Neural progenitor cell (in vitro differentiated cells): Measurements from ENCODE around the gene P2RX1.

Source experiments
- EZH2 ChIP-seq: fragments of 200-600 bp; sonication (generic); IDR thresholded peaks from 2 replicates; pipeline ENCODE4 v1.6.1; 2017; ENCODE audit warnings: antibody characterized with exemption, mild to moderate bottlenecking, moderate library complexity
- EZH2phosphoT487 ChIP-seq: fragments of 200-600 bp; sonication (generic); IDR thresholded peaks from 2 replicates; pipeline ENCODE4 v1.6.1; 2017; ENCODE audit warnings: antibody characterized with exemption
- TF ChIP-seq, protein P1 (sequence below): fragments of 200-600 bp; sonication (generic); IDR thresholded peaks from 2 replicates; pipeline ENCODE4 v1.5.1; 2017; ENCODE audit warnings: antibody characterized with exemption, mild to moderate bottlenecking

DNA sequence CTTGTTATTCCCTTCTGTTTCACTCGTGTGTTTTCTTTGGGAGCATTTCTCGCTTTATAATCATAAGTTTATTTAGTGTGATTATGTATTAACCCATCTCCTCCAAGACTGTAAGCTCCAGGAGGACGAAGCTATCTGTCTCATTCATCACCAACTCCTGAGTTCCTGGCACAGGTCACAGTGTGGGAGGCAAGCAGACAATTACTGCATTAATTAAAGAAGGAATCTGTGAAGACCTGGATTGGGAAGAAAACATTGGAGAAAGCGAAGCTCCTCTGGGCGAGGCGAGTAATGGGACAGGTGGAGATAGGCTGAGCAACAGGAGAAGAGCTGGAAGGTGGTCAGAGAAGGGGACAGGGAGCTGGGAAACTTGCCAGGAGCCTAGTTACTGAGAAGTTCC, 15.6 kb downstream of the P2RX1 start:
- no peak for TF ChIP-seq EZH2phosphoT487
- TF ChIP-seq, protein P1, sequence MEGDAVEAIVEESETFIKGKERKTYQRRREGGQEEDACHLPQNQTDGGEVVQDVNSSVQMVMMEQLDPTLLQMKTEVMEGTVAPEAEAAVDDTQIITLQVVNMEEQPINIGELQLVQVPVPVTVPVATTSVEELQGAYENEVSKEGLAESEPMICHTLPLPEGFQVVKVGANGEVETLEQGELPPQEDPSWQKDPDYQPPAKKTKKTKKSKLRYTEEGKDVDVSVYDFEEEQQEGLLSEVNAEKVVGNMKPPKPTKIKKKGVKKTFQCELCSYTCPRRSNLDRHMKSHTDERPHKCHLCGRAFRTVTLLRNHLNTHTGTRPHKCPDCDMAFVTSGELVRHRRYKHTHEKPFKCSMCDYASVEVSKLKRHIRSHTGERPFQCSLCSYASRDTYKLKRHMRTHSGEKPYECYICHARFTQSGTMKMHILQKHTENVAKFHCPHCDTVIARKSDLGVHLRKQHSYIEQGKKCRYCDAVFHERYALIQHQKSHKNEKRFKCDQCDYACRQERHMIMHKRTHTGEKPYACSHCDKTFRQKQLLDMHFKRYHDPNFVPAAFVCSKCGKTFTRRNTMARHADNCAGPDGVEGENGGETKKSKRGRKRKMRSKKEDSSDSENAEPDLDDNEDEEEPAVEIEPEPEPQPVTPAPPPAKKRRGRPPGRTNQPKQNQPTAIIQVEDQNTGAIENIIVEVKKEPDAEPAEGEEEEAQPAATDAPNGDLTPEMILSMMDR, result no peak
- no peak for TF ChIP-seq EZH2
